DND-41 (cell line): ENCODE measurements around the gene FGFBP1.

Experiments
- CTCF ChIP-seq: IDR thresholded peaks from 2 replicates; pipeline ENCODE4 v1.5.1; 2012; ENCODE audit warnings: borderline replicate concordance, low read length, moderate library complexity, mild to moderate bottlenecking; ENCODE audit not compliant: poor library complexity, severe bottlenecking; ENCODE audit errors: extremely low read depth
- EZH2 ChIP-seq: IDR thresholded peaks from 3 replicates; pipeline ENCODE4 v1.6.1; 2012; ENCODE audit warnings: borderline replicate concordance, low read depth, mild to moderate bottlenecking, moderate library complexity, low read length, inconsistent platforms; ENCODE audit not compliant: severe bottlenecking

GRCh38 chr4:15907430-15907829 is 31.1 kb downstream of the FGFBP1 start:
- TF ChIP-seq CTCF (no peak), EZH2 (no peak)
